Activated T-helper 1 cell treated with Interleukin-2 at 50 U/mL for 16 hours (primary cell): ENCODE data around the gene NDUFA1.
"Not testable (repeated sequence)": the region's sequence is repeated elsewhere in the genome, so short reads cannot be mapped to it uniquely, and the experiment has no call there.

Experiments used
- DNase-seq: peaks from one replicate; pipeline ENCODE4 v3.0.0-alpha.2; 2020; ENCODE audit warnings: low read depth

The NDUFA1 gene

DNA sequence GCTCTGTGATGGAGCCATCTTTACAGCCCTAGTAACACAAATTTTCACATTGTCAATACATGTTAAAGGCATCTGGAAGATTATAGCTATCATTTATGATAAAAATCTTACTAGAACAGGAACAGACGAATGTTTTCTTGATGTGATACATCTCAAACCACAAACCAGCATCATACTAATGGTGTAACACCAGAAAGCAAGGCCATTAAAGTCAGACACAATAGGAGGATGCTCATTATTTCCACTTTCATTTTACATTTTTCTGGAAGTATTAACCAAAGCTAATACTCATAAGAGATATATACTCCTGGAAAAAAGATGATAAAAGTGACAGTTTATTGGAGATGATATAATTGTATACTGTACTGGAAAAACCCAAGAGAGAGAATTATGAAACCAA, 29.3 kb downstream of the NDUFA1 start:
- no peak for DNase-seq

DNA sequence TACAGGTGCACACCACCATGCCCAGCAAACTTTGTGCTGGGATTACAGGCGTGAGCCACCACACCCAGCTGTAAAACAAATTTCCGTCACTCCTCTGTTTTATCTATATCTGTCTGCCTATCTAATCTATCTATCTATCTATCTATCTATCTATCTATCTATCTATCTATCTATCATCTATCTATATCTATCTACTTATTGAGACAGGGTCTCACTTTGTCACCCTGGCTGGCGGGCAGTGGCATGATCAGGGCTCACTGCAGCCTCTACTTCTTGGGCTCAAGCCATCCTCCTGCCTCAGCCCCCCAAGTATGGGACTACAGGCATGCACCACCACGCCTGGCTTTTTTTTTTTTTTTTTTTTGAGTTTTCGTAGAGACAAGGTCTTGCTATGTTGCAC, 44.7 kb downstream of the NDUFA1 start:
- no peak for DNase-seq

DNA sequence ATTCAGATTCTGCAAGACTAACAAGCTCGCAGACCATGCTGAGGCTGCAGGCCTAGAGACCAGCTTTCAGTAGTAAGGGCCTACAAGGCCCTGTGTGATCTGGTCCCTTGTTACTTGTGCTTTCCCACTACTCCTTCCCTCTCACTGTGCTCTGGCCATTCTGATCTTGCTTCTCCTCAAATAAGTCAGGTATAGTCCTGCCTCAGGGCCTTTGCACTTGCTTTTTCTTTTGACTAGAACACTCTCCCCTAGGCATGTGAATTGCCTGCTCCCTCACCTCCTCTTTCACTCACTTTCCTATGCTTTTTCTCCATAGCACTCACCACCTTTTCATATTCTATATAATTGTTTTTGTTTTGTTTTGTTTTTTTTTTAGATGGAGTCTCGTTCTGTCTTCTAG, 46.2 kb downstream of the NDUFA1 start:
- DNase-seq, result no peak

DNA sequence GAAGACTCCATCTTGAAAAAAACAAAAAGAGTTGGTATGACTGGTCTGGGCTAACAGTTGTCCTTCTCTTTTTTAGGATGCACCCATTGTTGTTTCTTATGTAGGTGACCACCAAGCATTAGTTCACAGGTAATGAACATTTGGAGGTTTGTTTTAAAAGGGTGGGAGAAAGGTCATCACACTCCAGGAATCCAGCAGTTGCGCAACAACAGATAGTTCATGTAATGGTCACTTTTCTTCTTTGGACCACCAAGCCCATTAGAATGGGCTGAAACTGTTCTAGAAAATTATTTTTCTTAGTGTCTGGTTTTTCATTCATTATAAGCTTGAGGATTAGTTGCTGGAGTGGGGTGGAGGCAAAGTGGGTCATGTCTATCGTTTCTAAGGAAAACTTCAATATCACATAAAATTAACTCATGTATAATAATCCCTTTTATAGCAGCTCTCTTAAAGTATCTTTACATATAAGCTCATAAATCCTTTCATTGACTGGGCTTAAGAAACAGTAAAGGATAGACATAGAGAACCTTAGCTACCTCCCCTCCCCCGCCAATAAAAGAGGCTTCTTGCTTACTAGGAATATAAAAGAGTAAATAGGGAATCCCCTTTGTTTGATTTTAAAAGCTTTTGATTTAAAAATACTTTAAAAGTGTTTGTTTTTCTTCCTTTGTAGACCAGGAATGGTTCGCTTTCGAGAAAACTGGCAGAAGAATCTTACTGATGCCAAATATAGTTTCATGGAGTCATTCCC, 48.4 kb downstream of the NDUFA1 start:
- DNase-seq, result no peak

DNA sequence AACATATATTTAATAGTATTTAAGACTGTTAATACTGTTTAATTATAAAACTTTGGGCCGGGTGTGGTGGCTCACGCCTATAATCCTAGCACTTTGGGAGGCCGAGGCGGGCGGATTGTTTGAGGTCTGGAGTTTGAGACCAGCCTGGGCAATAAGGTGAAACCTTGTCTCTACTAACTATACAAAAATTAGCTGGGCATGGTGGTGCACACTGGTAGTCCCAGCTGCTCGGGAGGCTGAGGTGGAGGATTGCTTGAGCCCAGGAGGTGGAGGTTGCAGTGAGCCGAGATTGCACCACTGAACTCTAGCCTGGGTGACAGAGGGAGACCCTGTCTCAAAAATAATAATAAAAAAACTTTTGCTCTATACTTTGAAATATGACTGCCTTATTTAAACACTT, 50.8 kb downstream of the NDUFA1 start:
- DNase-seq, result not testable (repeated sequence)
